Pancreas (tissue), 10 donors: ENCODE data around the gene PLAGL1. TPM values are rescaled to one million over a fixed set of nuclear protein-coding genes. Genes with fewer than 3 reads are reported as not detected.

ENCODE experiments used
- ATAC-seq, 4 donors: fragments of 200-7000 bp; cut with Tn5 transposase; one replicate each; pipeline versions ENCODE4 v1.8.0 to v1.9.1; 2020; ENCODE audit warnings: mild to moderate bottlenecking in 4 of 4, moderate library complexity in 4 of 4
- DNase-seq, 6 donors: peaks; one replicate each; pipeline ENCODE4 v3.0.0-alpha.2; 2020
- FAIRE-seq: peaks from 2 replicates; lab custom pipeline; 2012; peaks lifted over from hg19 to GRCh38; lab: Jason Lieb, UNC
- H3K27ac ChIP-seq, 4 donors: fragments of 200-600 bp; sonication (generic); 1 replicate in 3 of 4; 2 replicates in 1 of 4; pipeline versions ENCODE4 v1.5.0 to v1.8.0; 2020
- H3K27me3 ChIP-seq, 4 donors: fragments of 200-600 bp; one replicate each; pipeline ENCODE4 v1.8.0; 2021
- H3K36me3 ChIP-seq, 3 donors: fragments of 200-600 bp; sonication (generic) in 1 of 3; one replicate each; pipeline versions ENCODE4 v1.5.0 to v1.8.0; 2020 to 2021
- H3K4me1 ChIP-seq, 3 donors: fragments of 200-600 bp; one replicate each; pipeline ENCODE4 v1.8.0; 2021
- H3K4me3 ChIP-seq, 4 donors: fragments of 200-600 bp; sonication (generic) in 2 of 4; one replicate each; pipeline versions ENCODE4 v1.5.0 to v1.8.0; 2020 to 2021
- H3K9me3 ChIP-seq, 4 donors: fragments of 200-600 bp; one replicate each; pipeline ENCODE4 v1.8.0; 2021
- CTCF ChIP-seq, 4 donors: fragments of 200-600 bp; sonication (generic) in 3 of 4; IDR thresholded peaks; one replicate each; pipeline versions ENCODE4 v1.5.0 to v1.8.0; 2021; ENCODE audit warnings: antibody characterized with exemption in 4 of 4
- WGBS, 2 donors: extraction: QIAGEN DNeasy Blood & Tissue Kit; methylation state at CpG; one replicate each; pipeline ENCODE4 v1.1.7; 2013; 5-methylcytosine and 5-hydroxymethylcytosine counted together
- intact Hi-C, 3 donors: fragments of 100-400 bp; cut with DNase I; formaldehyde crosslinking; loops; one replicate each; pipeline versions ENCODE4 v1.11.1 to v1.14.2; 2022
- polyA plus RNA-seq, 2 donors: library from polyadenylated mRNA; stranded (reverse); fragments of 200-250 nt; gene quantifications; one replicate each; pipeline ENCODE4 v1.2.3, GENCODE V29; 2013
- total RNA-seq, 6 donors: library from RNA; stranded (reverse); fragmentation: NEBNext Ultra II Directional in 4 of 6; extraction: Animal tissue kit (Norgen Biotek cat#: 25700) in 4 of 6; gene quantifications; one replicate each; pipeline versions ENCODE4 v1.2.1 to v1.2.4, GENCODE V29; 2021 to 2023
- donor health status: healthy with polysubstance abuse.
- donor health status: DM: no; HTN: no; CAD: no; lungs with moderate emphysema.
- donor health status: DM: no; HTN: no; CAD: no.
- donor health status: control.
- donor health status: control.
- donor health status: Bipolar disorder and iron deficiency.
- donor health status: DM: yes; HTN: yes; CAD: no.
- donor health status: DM: no; HTN: no; CAD: no.
- donor health status: DM: no; HTN: no; CAD: no.
- donor health status: DM: yes; HTN: yes; CAD: no.

PLAGL1 gene
- total and polyA plus RNA-seq, 8 donors = 12.5 to 31.6 (median 15.8) TPM

DNA sequence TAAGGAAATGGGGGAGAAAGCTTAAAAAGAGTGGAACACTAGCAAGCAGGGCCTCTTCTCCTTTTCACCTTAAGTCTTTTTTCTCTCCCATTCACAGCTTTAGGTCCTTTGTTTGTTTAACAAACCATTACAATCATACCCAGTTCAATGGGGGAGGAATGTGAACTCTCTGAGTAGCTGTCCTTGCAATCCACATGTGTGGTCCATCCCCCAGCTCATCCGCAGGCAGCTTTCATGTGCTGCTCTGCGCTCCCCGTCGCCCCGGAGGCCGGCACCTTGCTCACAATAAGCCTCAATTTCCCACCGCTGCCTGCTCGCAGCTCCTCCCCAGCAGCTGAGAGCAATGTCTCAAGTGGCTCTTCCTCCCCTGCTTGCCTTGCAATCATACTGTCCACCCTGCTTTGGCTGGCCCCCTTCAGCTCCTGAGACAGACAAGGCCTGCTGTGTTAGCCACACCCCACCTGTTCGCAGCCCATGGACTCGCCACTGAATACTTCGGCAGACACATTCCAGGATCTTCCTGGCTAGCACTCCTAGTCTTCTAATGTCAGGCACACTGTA, 49.1 kb downstream of the PLAGL1 start:
- Histone ChIP-seq H3K36me3 (no peaks in the 10 kb centered on the region), H3K4me3 (no peak overlapping the region), H3K27me3 (no peaks in the 10 kb centered on the region), H3K27ac (no peak overlapping the region), H3K9me3 (no peaks in the 10 kb centered on the region), H3K4me1 (no peaks in the 10 kb centered on the region)
- DNase-seq (peak in 1 of 6 donors; percentile 24), FAIRE-seq (no peak), ATAC-seq (no peak)
- TF ChIP-seq CTCF (IDR thresholded peaks at IDR 0.05) = no peak
- 91 to 94% methylated on average over 11 of the region's 11 CpGs for WGBS, 2 donors
- intact Hi-C loops = no loop called here

DNA sequence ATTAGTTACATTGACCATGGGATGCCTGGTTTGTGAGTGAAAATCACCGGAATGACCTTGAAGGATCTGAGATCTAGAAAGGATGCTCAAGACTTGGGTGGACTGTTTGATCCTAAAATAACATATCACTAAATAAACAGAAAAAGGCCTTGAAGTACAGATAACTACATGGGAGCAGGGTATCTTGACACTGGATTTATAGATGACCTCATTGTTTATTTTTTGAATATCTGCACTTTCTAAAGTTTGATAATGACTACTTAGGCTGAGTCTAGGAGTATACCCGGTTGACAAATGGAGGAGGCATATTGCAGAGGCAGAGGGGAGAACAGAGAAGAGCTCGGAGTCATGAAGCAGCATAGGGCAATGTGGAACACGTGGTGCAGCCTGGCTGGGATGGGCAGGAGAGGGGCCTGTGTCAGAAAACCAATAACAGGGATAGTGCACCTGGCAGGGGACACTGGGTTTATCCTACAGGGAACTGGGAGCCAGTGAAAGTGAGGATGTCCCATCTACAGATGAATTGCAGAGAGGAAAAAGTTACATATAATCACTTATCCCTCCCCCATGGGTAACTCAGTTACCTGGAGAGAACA, 50.3 kb downstream of the PLAGL1 start:
- 65 to 71% methylated on average over 4 of the region's 4 CpGs for whole genome bisulfite sequencing, 2 donors
- H3K9me3 ChIP-seq = no peaks in the 10 kb centered on the region

GRCh38 chr6:143955971-143956370, 52.1 kb downstream of the PLAGL1 start:
- ATAC-seq = no peak
- no peak for TF ChIP-seq CTCF (IDR thresholded peaks at IDR 0.05)
- no peaks in the 10 kb centered on the region for H3K36me3 ChIP-seq
- intact Hi-C loops = no loop called here
- no peak for FAIRE-seq
- no peaks in the 10 kb centered on the region for H3K4me1 ChIP-seq
- WGBS, 2 donors = 93 to 94% methylated on average over 8 of the region's 8 CpGs
- H3K4me3 ChIP-seq = no peak overlapping the region
- H3K9me3 ChIP-seq = no peaks in the 10 kb centered on the region
- H3K27me3 ChIP-seq = no peaks in the 10 kb centered on the region
- H3K27ac ChIP-seq = no peak overlapping the region
- no peak for DNase-seq

More for the DNA sequence above, 50.3 kb downstream of the PLAGL1 start:
- no peaks in the 10 kb centered on the region for H3K27me3 ChIP-seq
- FAIRE-seq (no peak), DNase-seq (no peak), ATAC-seq (no peak)
- H3K36me3 ChIP-seq = no peaks in the 10 kb centered on the region
- TF ChIP-seq CTCF (IDR thresholded peaks at IDR 0.05) = no peak
- no peak overlapping the region for H3K4me3 ChIP-seq
- intact Hi-C loops = no loop called here
- H3K27ac ChIP-seq = no peak overlapping the region
- H3K4me1 ChIP-seq = no peaks in the 10 kb centered on the region

DNA sequence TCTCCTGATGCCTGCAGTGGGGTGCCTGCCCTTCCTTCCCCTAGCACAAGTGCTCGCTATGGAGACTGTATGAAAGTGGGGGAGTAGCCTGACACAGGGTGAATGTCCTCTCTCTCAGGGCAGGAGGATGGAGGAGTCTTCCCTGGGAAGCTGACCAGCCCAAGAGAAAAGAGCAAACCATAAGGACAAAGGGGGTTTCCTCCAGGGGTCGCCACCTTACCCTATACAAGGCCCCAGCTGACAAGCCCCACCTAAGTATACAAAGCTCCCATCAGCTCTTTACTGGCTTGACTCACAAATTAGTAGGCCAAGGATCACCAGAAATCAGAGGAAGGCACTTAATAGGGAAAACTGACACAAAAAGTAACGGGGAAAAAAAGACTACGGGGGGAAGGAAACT, 54.1 kb downstream of the PLAGL1 start:
- DNase-seq = no peak
- ATAC-seq = no peak
- Histone ChIP-seq H3K9me3 (no peaks in the 10 kb centered on the region), H3K4me1 (no peaks in the 10 kb centered on the region), H3K4me3 (no peak overlapping the region), H3K27ac (no peak overlapping the region), H3K27me3 (no peaks in the 10 kb centered on the region), H3K36me3 (no peaks in the 10 kb centered on the region)
- WGBS, 2 donors = 92 to 93% methylated on average over 4 of the region's 4 CpGs
- no peak for FAIRE-seq
- TF ChIP-seq CTCF (IDR thresholded peaks at IDR 0.05) = no peak
- intact Hi-C loops = no loop called here
